A549 (cell line): Measurements from ENCODE around the gene GPBAR1. TPM values are rescaled to one million over a fixed set of nuclear protein-coding genes. Genes with fewer than 3 reads are reported as not detected.
A peak's percentile ranks its signal among the peaks of the same experiment; 100 is the strongest.

Source experiments
- ATAC-seq, 2 experiments: fragments of 200-7000 bp in 1 of 2; fragments of >200 bp in 1 of 2; cut with Nextera tagmentation in 1 of 2; cut with Tn5 transposase in 1 of 2; 3 replicates each; pipeline versions ENCODE4 v1.8.0 to v1.9.1; 2018 to 2020; ENCODE audit warnings: mild to moderate bottlenecking in 1 of 2, moderate library complexity in 1 of 2
- CTCF ChIA-PET: fragments of 300-600 bp; sonication (Branson Sonifier 250); formaldehyde crosslinking; extraction: SDS; loops from one replicate; lab custom pipeline; 2021; ENCODE audit warnings: antibody characterized with exemption, inconsistent platforms; lab: Yijun Ruan, JAX
- POLR2A ChIA-PET: fragments of 350-600 bp; formaldehyde crosslinking; extraction: SDS; loops from one replicate; lab custom pipeline; 2021; ENCODE audit warnings: antibody characterized with exemption, inconsistent platforms; lab: Yijun Ruan, JAX
- DNase-seq, 2 experiments: peaks; one replicate each; pipeline versions ENCODE4 v3.0.0 to v3.0.0-alpha.2; 2011 to 2016; ENCODE audit warnings: low read depth in 1 of 2, low spot score in 1 of 2
- FAIRE-seq: peaks from 2 replicates; lab custom pipeline; 2011; peaks lifted over from hg19 to GRCh38; lab: Jason Lieb, UNC
- H3K27ac ChIP-seq, 2 experiments: fragments of >200 bp; sonication (Bioruptor Twin); formaldehyde crosslinking; 3 replicates each; pipeline ENCODE4 v1.5.1; 2016 to 2017
- H3K4me1 ChIP-seq: fragments of >200 bp; sonication (Bioruptor Twin); formaldehyde crosslinking; 3 replicates; pipeline ENCODE4 v1.6.1; 2016
- H3K4me2 ChIP-seq: fragments of >200 bp; sonication (Bioruptor Twin); formaldehyde crosslinking; 3 replicates; pipeline ENCODE4 v1.6.1; 2016
- H3K4me3 ChIP-seq: fragments of >200 bp; sonication (Bioruptor Twin); formaldehyde crosslinking; 3 replicates; pipeline ENCODE4 v1.5.1; 2016
- H3K9me3 ChIP-seq: fragments of >200 bp; sonication (Bioruptor Twin); formaldehyde crosslinking; 3 replicates; pipeline ENCODE4 v1.6.1; 2016
- BHLHE40 ChIP-seq: IDR thresholded peaks from 2 replicates; pipeline ENCODE4 v1.6.1; 2012; ENCODE audit warnings: low read depth, low read length, inconsistent platforms
- CBX2 ChIP-seq: fragments of 200-600 bp; sonication (generic); IDR thresholded peaks from 2 replicates; pipeline ENCODE4 v1.6.1; 2016; ENCODE audit warnings: low read depth, mild to moderate bottlenecking, borderline replicate concordance
- CBX8 ChIP-seq: fragments of 200-600 bp; sonication (generic); IDR thresholded peaks from 2 replicates; pipeline ENCODE4 v1.6.1; 2016
- FOSL2 ChIP-seq, 2 experiments: fragments of 450-650 bp in 1 of 2; fragments of >200 bp in 1 of 2; sonication (Bioruptor Twin) in 1 of 2; formaldehyde crosslinking; IDR thresholded peaks; 2 replicates each; pipeline versions ENCODE4 v1.5.0 to v1.6.1; 2016 to 2020; ENCODE audit warnings: mild to moderate bottlenecking in 1 of 2, moderate library complexity in 1 of 2
- GATA3 ChIP-seq: IDR thresholded peaks from 2 replicates; pipeline ENCODE4 v1.6.1; 2012; ENCODE audit warnings: borderline replicate concordance
- HDAC2 ChIP-seq: fragments of 200-600 bp; sonication (generic); IDR thresholded peaks from 2 replicates; pipeline ENCODE4 v1.6.1; 2016
- HOXB13 ChIP-seq: fragments of 250-450 bp; sonication (Bioruptor Pico); IDR thresholded peaks from 2 replicates; pipeline ENCODE4 v1.5.0; 2020; ENCODE audit warnings: low read depth, mild to moderate bottlenecking, moderate library complexity
- JUN ChIP-seq, 2 experiments: fragments of >200 bp; sonication (Bioruptor Twin); formaldehyde crosslinking; IDR thresholded peaks; 2 replicates in 1 of 2; 3 replicates in 1 of 2; pipeline ENCODE4 v1.6.1; 2016 to 2017
- KDM1A ChIP-seq: fragments of 200-600 bp; sonication (generic); IDR thresholded peaks from 2 replicates; pipeline ENCODE4 v1.6.1; 2016; ENCODE audit warnings: low read depth, mild to moderate bottlenecking
- PHF8 ChIP-seq: fragments of 200-600 bp; sonication (generic); IDR thresholded peaks from 2 replicates; pipeline ENCODE4 v1.6.1; 2016; ENCODE audit warnings: low read depth, mild to moderate bottlenecking, antibody characterized with exemption, moderate library complexity, borderline replicate concordance
- RAD21 ChIP-seq, 2 experiments: fragments of >200 bp in 1 of 2; sonication (Bioruptor Twin) in 1 of 2; formaldehyde crosslinking in 1 of 2; IDR thresholded peaks in 1 of 2; conservative IDR thresholded peaks in 1 of 2; 2 replicates in 1 of 2; 3 replicates in 1 of 2; pipeline ENCODE4 v1.6.1; 2012 to 2018; ENCODE audit warnings: inconsistent platforms in 1 of 2
- RARB ChIP-seq: fragments of 250-450 bp; sonication (Bioruptor Pico); IDR thresholded peaks from 2 replicates; pipeline ENCODE4 v1.8.0; 2021; ENCODE audit warnings: mild to moderate bottlenecking, moderate library complexity
- RFX5 ChIP-seq: fragments of 450-650 bp; IDR thresholded peaks from 2 replicates; pipeline ENCODE4 v1.7.1; 2014; ENCODE audit warnings: antibody characterized with exemption, mild to moderate bottlenecking, moderate library complexity
- SREBF2 ChIP-seq: fragments of 450-650 bp; IDR thresholded peaks from 2 replicates; pipeline ENCODE4 v1.6.1; 2014; ENCODE audit warnings: mild to moderate bottlenecking, moderate library complexity
- TP53 ChIP-seq: fragments of 250-450 bp; sonication (Bioruptor Pico); IDR thresholded peaks from 2 replicates; pipeline ENCODE4 v1.5.0; 2021; ENCODE audit warnings: mild to moderate bottlenecking, moderate library complexity
- ZNF302 ChIP-seq: fragments of 250-450 bp; sonication (Bioruptor Pico); IDR thresholded peaks from 2 replicates; pipeline ENCODE4 v1.9.0; 2021; ENCODE audit warnings: inconsistent platforms, mild to moderate bottlenecking, moderate library complexity
- ZSCAN20 ChIP-seq: fragments of 250-450 bp; sonication (Bioruptor Pico); IDR thresholded peaks from 2 replicates; pipeline ENCODE4 v1.8.0; 2022; ENCODE audit warnings: mild to moderate bottlenecking, moderate library complexity
- WGBS: methylation state at CpG from one replicate; pipeline ENCODE4 v1.1.6; 2017; ENCODE audit errors: missing lambda C conversion rate; 5-methylcytosine and 5-hydroxymethylcytosine counted together
- polyA plus RNA-seq, 4 experiments: library from polyadenylated mRNA; depleted of rRNA in 3 of 4; stranded (reverse); fragments of >200 nt; fragmentation: RNase III in 1 of 4; extraction: RNeasy Plus Mini Kit Qiagen cat#74134 plus additional on column Dnase treatment in 1 of 4; gene quantifications; 2 replicates in 3 of 4; 3 replicates in 1 of 4; pipeline ENCODE4 v1.2.3, GENCODE V29; 2011 to 2017
- TF ChIP-seq, protein P1 (sequence below): fragments of 250-450 bp; sonication (Bioruptor Pico); IDR thresholded peaks from 2 replicates; pipeline ENCODE4 v1.5.0; 2020; ENCODE audit warnings: low read depth, mild to moderate bottlenecking, moderate library complexity
- TF ChIP-seq, protein P2 (sequence below): fragments of >200 bp; sonication (Bioruptor Twin); formaldehyde crosslinking; IDR thresholded peaks from 3 replicates; pipeline ENCODE4 v1.5.1; 2016
- TF ChIP-seq, protein P3 (sequence below): fragments of >200 bp; sonication (Bioruptor Twin); formaldehyde crosslinking; IDR thresholded peaks from 3 replicates; pipeline ENCODE4 v1.6.1; 2016
- TF ChIP-seq, protein P4 (sequence below): IDR thresholded peaks from 2 replicates; pipeline ENCODE4 v1.6.1; 2012

Gene GPBAR1
- polyA plus RNA-seq, 2 of the 4 experiments (the other 2 are of a cell fraction): 0.06 to 0.12 TPM

DNA sequence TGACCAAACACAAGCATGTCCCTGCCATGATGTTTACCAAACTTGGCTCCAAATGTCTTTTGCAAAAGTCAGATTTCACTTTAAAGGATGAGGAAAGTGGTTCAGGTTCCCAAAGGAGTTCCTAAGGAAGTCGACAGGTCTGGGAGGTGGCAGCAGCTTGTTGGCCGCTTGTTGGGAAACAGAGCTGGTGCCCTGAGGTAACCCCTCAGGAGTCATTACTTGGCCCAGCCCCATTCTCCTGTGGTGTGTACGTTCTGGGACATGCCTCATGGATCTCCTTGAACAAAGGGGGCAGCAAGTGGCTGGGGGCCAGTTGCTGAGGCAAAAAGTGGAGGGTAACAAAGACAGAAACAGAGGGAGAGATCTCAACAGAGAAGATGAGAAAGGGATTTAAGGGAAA is 20.6 kb downstream of the GPBAR1 start (continued):
- TF ChIP-seq, protein P1, sequence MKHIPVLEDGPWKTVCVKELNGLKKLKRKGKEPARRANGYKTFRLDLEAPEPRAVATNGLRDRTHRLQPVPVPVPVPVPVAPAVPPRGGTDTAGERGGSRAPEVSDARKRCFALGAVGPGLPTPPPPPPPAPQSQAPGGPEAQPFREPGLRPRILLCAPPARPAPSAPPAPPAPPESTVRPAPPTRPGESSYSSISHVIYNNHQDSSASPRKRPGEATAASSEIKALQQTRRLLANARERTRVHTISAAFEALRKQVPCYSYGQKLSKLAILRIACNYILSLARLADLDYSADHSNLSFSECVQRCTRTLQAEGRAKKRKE (CRISPR knock-in tag): no peak
- TF ChIP-seq BHLHE40 (no peak), JUN (IDR thresholded peaks at IDR 0.05) (no peak)
- TF ChIP-seq, protein P2, sequence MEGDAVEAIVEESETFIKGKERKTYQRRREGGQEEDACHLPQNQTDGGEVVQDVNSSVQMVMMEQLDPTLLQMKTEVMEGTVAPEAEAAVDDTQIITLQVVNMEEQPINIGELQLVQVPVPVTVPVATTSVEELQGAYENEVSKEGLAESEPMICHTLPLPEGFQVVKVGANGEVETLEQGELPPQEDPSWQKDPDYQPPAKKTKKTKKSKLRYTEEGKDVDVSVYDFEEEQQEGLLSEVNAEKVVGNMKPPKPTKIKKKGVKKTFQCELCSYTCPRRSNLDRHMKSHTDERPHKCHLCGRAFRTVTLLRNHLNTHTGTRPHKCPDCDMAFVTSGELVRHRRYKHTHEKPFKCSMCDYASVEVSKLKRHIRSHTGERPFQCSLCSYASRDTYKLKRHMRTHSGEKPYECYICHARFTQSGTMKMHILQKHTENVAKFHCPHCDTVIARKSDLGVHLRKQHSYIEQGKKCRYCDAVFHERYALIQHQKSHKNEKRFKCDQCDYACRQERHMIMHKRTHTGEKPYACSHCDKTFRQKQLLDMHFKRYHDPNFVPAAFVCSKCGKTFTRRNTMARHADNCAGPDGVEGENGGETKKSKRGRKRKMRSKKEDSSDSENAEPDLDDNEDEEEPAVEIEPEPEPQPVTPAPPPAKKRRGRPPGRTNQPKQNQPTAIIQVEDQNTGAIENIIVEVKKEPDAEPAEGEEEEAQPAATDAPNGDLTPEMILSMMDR: no peak

DNA sequence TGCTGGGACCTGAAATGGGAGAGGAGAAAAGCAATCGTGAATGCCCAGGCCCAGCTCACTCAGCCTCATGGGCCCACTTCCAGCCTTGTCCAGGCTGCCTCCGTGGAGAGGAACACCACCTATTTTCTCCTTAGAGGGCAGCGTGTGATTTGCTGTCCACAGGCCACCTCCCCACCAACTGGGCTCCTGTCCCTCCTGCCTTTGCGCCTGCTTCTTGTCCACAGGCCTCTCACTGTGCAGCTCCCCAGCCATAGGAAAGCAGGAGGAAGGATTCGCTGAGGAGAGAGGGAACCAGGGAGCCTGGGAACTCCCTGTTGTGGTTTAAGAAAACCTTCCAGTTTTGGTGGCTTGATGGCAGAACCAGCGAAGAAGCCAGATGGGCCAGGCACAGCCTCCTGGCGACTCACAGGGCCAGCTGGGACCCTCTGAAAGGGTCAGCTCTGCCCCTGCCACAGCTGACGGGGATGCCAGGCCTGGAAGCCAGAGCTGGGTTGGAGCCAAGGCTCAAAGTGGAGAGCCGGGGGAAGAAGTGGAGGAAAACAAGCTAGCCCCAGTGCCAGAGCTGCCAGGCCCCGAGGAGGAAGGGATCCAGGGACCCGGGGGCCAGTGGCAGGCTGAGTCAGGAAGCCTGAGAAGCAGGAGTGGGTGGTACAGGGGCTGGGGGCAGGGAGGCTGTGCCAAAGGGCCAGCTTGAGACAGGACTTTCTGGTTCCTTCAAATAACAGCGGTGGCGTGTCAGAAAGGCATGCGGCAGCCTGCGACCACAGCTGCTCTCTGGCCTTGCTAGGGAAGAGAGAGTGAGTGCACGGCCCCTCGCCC is 21.6 kb downstream of the GPBAR1 start:
- CTCF ChIA-PET: interaction anchor here (1.2 to 8.1 kb wide), 5 partner anchors 9 to 287 kb away, joined by 3 to 105 read pairs (median 4); partner anchors contain the start of genes AAMP, CATIP, PNKD and TMBIM1
- no peak for FAIRE-seq

DNA sequence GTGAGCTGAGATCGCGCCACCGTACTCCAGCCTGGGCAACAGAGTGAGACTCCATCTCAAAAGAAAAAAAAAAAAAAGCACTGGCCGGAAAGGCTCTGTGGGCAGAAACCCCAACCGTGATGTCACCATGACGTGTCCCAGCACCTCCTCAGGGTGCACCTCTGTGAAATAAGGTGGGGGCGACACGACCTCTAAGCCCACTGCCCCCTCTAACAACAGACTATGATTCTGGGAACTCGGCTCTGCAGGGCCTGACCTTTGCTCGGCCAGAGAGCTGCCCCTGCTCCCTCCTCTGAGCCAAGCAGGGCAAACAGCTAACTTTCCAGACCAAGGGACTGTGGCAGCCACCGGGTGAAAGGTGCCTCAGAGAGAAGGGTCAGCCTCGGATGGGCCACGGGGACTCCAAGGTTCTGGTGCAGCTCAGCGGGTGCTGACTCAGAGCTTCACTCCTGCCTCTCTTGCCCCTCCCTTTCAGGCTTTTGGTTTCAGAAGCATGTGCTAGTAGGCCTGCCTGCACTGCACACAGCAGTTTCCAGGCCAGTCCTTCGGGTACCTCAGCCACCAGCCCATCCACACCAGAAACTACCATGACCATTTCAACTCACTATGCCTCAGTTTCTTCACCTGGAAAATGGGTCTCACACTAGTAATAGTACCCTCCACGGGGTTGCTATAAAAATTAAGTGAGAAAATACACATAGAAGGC is 23.4 kb downstream of the GPBAR1 start:
- no peak overlapping the region for H3K4me3 ChIP-seq
- DNase-seq (no peak), ATAC-seq (no peak), FAIRE-seq (no peak)
- 66% methylated on average over 16 of the region's 16 CpGs for WGBS
- peak overlapping the region; percentile 37 for H3K4me2 ChIP-seq
- ChIA-PET POLR2A (no interaction called here), CTCF (interaction anchor here (0.9 to 8.1 kb wide), 2 partner anchors 11 to 72 kb away, joined by 5 to 105 read pairs; partner anchors contain the start of genes AAMP, CATIP and PNKD)
- no peaks in the 10 kb centered on the region for H3K9me3 ChIP-seq
- H3K27ac ChIP-seq: peak overlapping the region in 1 of 2 experiments; percentile 52; a peak in 3 of 6 replicates
- TF ChIP-seq TP53 (CRISPR knock-in tag) (no peak), KDM1A (peak; percentile 79)
- peaks cover 31% of the 10 kb centered on the region for H3K4me1 ChIP-seq

More for the DNA sequence above, 21.6 kb downstream of the GPBAR1 start:
- no peak for ATAC-seq
- POLR2A ChIA-PET: no interaction called here
- no peak for TF ChIP-seq GATA3
- TF ChIP-seq, protein P3, sequence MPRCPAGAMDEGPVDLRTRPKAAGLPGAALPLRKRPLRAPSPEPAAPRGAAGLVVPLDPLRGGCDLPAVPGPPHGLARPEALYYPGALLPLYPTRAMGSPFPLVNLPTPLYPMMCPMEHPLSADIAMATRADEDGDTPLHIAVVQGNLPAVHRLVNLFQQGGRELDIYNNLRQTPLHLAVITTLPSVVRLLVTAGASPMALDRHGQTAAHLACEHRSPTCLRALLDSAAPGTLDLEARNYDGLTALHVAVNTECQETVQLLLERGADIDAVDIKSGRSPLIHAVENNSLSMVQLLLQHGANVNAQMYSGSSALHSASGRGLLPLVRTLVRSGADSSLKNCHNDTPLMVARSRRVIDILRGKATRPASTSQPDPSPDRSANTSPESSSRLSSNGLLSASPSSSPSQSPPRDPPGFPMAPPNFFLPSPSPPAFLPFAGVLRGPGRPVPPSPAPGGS: no peak
- TF ChIP-seq HOXB13 (CRISPR knock-in tag): no peak
- TF ChIP-seq RARB (CRISPR knock-in tag): no peak
- TF ChIP-seq TP53 (CRISPR knock-in tag): no peak
- no peak for TF ChIP-seq CBX8
- TF ChIP-seq CBX2: no peak
- TF ChIP-seq ZSCAN20: no peak
- TF ChIP-seq RAD21 (conservative IDR thresholded peaks at IDR 0.05 in 1 of 2, IDR thresholded peaks at IDR 0.05 in 1 of 2): no peak
- TF ChIP-seq, protein P4, sequence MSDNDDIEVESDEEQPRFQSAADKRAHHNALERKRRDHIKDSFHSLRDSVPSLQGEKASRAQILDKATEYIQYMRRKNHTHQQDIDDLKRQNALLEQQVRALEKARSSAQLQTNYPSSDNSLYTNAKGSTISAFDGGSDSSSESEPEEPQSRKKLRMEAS: no peak
- TF ChIP-seq BHLHE40: no peak
- no peak for TF ChIP-seq SREBF2
- no peak for TF ChIP-seq PHF8
- TF ChIP-seq RFX5: no peak
- no peak for TF ChIP-seq HDAC2
- TF ChIP-seq FOSL2 (IDR thresholded peaks at IDR 0.05): no peak
- no peak for TF ChIP-seq FOSL2 (CRISPR knock-in tag; IDR thresholded peaks at IDR 0.05)
- TF ChIP-seq JUN (IDR thresholded peaks at IDR 0.05): no peak
- TF ChIP-seq ZNF302 (CRISPR knock-in tag): no peak
- TF ChIP-seq, all 56 proteins: peak for 0
- H3K27ac ChIP-seq: no peak overlapping the region
- peaks cover 27% of the 10 kb centered on the region for H3K4me1 ChIP-seq
- DNase-seq: no peak
- no peak overlapping the region for H3K4me2 ChIP-seq
- no peak overlapping the region for H3K4me3 ChIP-seq
- WGBS: 93% methylated on average over 17 of the region's 17 CpGs
- H3K9me3 ChIP-seq: no peaks in the 10 kb centered on the region
